H9 (cell line): ENCODE measurements around the gene FUT6. TPM values are rescaled to one million over a fixed set of nuclear protein-coding genes. Genes with fewer than 3 reads are reported as not detected.

Source experiments
- DNase-seq: peaks from one replicate; pipeline ENCODE4 v3.0.0-alpha.2; 2017
- H2AFZ ChIP-seq: one replicate; pipeline ENCODE4 v1.6.1; 2013; ENCODE audit warnings: mild to moderate bottlenecking, low read length, control low read depth, moderate library complexity
- H2AK5ac ChIP-seq: 2 replicates; pipeline ENCODE4 v1.6.1; 2013; ENCODE audit warnings: low read length, control low read depth, mixed read lengths; ENCODE audit not compliant: insufficient read length
- H2BK120ac ChIP-seq: one replicate; pipeline ENCODE4 v1.6.1; 2013; ENCODE audit warnings: low read depth, mild to moderate bottlenecking, low read length, control low read depth, inconsistent platforms; ENCODE audit not compliant: poor library complexity, severe bottlenecking
- H2BK12ac ChIP-seq: 2 replicates; pipeline ENCODE4 v1.6.1; 2013; ENCODE audit warnings: low read length, control low read depth, mixed read lengths, low read depth; ENCODE audit not compliant: insufficient read length
- H2BK15ac ChIP-seq: 2 replicates; pipeline ENCODE4 v1.6.1; 2013; ENCODE audit warnings: low read depth, low read length, control low read depth
- H2BK20ac ChIP-seq: one replicate; pipeline ENCODE4 v1.6.1; 2013; ENCODE audit warnings: low read depth, mild to moderate bottlenecking, low read length, control low read depth, inconsistent platforms; ENCODE audit not compliant: poor library complexity, severe bottlenecking
- H2BK5ac ChIP-seq: 2 replicates; pipeline ENCODE4 v1.6.1; 2013; ENCODE audit warnings: low read length, control low read depth, mixed read lengths; ENCODE audit not compliant: insufficient read length
- H3K14ac ChIP-seq: 2 replicates; pipeline ENCODE4 v1.6.1; 2013; ENCODE audit warnings: low read length, control low read depth; ENCODE audit not compliant: insufficient read depth
- H3K18ac ChIP-seq: 2 replicates; pipeline ENCODE4 v1.6.1; 2013; ENCODE audit warnings: low read depth, mild to moderate bottlenecking, mixed read lengths, low read length, control low read depth; ENCODE audit not compliant: insufficient read length
- H3K23ac ChIP-seq: 2 replicates; pipeline ENCODE4 v1.6.1; 2013; ENCODE audit warnings: low read length, control low read depth, mixed read lengths, low read depth; ENCODE audit not compliant: insufficient read length
- H3K23me2 ChIP-seq: 2 replicates; pipeline ENCODE4 v1.6.1; 2013; ENCODE audit warnings: low read depth, mild to moderate bottlenecking, mixed read lengths, low read length, control low read depth; ENCODE audit not compliant: insufficient read length, poor library complexity, severe bottlenecking
- H3K27ac ChIP-seq: 2 replicates; pipeline ENCODE4 v1.5.1; 2013; ENCODE audit warnings: low read length, control low read depth, mixed read lengths, low read depth; ENCODE audit not compliant: insufficient read length
- H3K27me3 ChIP-seq: 2 replicates; pipeline ENCODE4 v1.6.1; 2013; ENCODE audit warnings: low read length, control low read depth, inconsistent platforms; ENCODE audit not compliant: insufficient read depth
- H3K4ac ChIP-seq: 2 replicates; pipeline ENCODE4 v1.6.1; 2013; ENCODE audit warnings: low read depth, mild to moderate bottlenecking, control low read depth, inconsistent platforms, low read length, moderate library complexity
- H3K4me1 ChIP-seq: 2 replicates; pipeline ENCODE4 v1.6.1; 2013; ENCODE audit warnings: low read length, control low read depth, inconsistent platforms; ENCODE audit not compliant: insufficient read depth
- H3K4me2 ChIP-seq: 2 replicates; pipeline ENCODE4 v1.6.1; 2013; ENCODE audit warnings: low read length, control low read depth, mixed read lengths; ENCODE audit not compliant: insufficient read length, insufficient read depth
- H3K56ac ChIP-seq: 2 replicates; pipeline ENCODE4 v1.6.1; 2013; ENCODE audit warnings: low read depth, mild to moderate bottlenecking, mixed read lengths, low read length, control low read depth; ENCODE audit not compliant: insufficient read length
- H3K79me1 ChIP-seq: 2 replicates; pipeline ENCODE4 v1.6.1; 2013; ENCODE audit warnings: low read depth, mild to moderate bottlenecking, moderate library complexity, low read length, control low read depth, inconsistent platforms; ENCODE audit not compliant: insufficient read depth, poor library complexity, severe bottlenecking
- H3K79me2 ChIP-seq: 2 replicates; pipeline ENCODE4 v1.6.1; 2013; ENCODE audit warnings: low read length, control low read depth, inconsistent platforms; ENCODE audit not compliant: insufficient read depth
- H3K9ac ChIP-seq: 2 replicates; pipeline ENCODE4 v1.6.1; 2013; ENCODE audit warnings: low read length, control low read depth, mixed read lengths; ENCODE audit not compliant: insufficient read length; ENCODE audit errors: extremely low read depth
- H3K9me3 ChIP-seq: one replicate; pipeline ENCODE4 v1.6.1; 2013; ENCODE audit warnings: low read depth, low read length, inconsistent platforms; ENCODE audit not compliant: control insufficient read depth
- H3T11ph ChIP-seq: one replicate; pipeline ENCODE4 v1.6.1; 2013; ENCODE audit warnings: mild to moderate bottlenecking, low read length, control low read depth, inconsistent platforms
- H4K20me1 ChIP-seq: one replicate; pipeline ENCODE4 v1.6.1; 2013; ENCODE audit not compliant: control insufficient read depth, insufficient read length, insufficient read depth
- H4K5ac ChIP-seq: 2 replicates; pipeline ENCODE4 v1.6.1; 2013; ENCODE audit warnings: low read depth, mild to moderate bottlenecking, mixed read lengths, low read length, control low read depth; ENCODE audit not compliant: insufficient read length
- H4K8ac ChIP-seq: replicated peaks from 2 replicates; pipeline ENCODE4 v1.6.1; 2013; ENCODE audit warnings: low read length, control low read depth, mixed read lengths, low read depth; ENCODE audit not compliant: insufficient read length
- H4K91ac ChIP-seq: 2 replicates; pipeline ENCODE4 v1.6.1; 2013; ENCODE audit warnings: low read depth, mild to moderate bottlenecking, moderate library complexity, mixed read lengths, low read length, control low read depth; ENCODE audit not compliant: insufficient read length
- H3K27ac Mint-ChIP-seq, 3 experiments: 2 replicates in 2 of 3; 3 replicates in 1 of 3; pipeline ENCODE4 v1.8.0; 2020 to 2021; ENCODE audit warnings: mixed read lengths in 3 of 3, mild to moderate bottlenecking in 1 of 3, moderate library complexity in 1 of 3
- H3K27me3 Mint-ChIP-seq: 2 replicates; pipeline ENCODE4 v1.8.0; 2021; ENCODE audit warnings: low read depth, mild to moderate bottlenecking, moderate library complexity, mixed read lengths
- H3K36me3 Mint-ChIP-seq, 3 experiments: 2 replicates in 2 of 3; 3 replicates in 1 of 3; pipeline ENCODE4 v1.8.0; 2020 to 2021; ENCODE audit warnings: low read depth in 3 of 3, mixed read lengths in 3 of 3; ENCODE audit not compliant: insufficient read depth in 1 of 3
- H3K4me1 Mint-ChIP-seq, 2 experiments: 2 replicates each; pipeline ENCODE4 v1.8.0; 2020; ENCODE audit warnings: mixed read lengths in 2 of 2
- H3K4me3 Mint-ChIP-seq, 2 experiments: 2 replicates in 1 of 2; 3 replicates in 1 of 2; pipeline ENCODE4 v1.8.0; 2020 to 2021; ENCODE audit warnings: mild to moderate bottlenecking in 2 of 2, mixed read lengths in 2 of 2, moderate library complexity in 1 of 2
- H3K9me3 Mint-ChIP-seq, 2 experiments: 2 replicates in 1 of 2; 3 replicates in 1 of 2; pipeline ENCODE4 v1.8.0; 2020; ENCODE audit warnings: mild to moderate bottlenecking in 2 of 2, mixed read lengths in 2 of 2, moderate library complexity in 1 of 2
- WGBS: extraction: QIAGEN DNeasy Blood & Tissue Kit; methylation state at CpG from one replicate; pipeline ENCODE4 v1.1.7; 2013; ENCODE audit warnings: missing lambda C conversion rate, low lambda C conversion rate, mixed read lengths; ENCODE audit not compliant: insufficient read length; ENCODE audit errors: extremely low coverage; 5-methylcytosine and 5-hydroxymethylcytosine counted together
- total RNA-seq: library from RNA; stranded (reverse); gene quantifications from 2 replicates; pipeline ENCODE4 v1.2.1, GENCODE V29; 2021
- TF ChIP-seq, protein P1 (sequence below): fragments of 200-600 bp; sonication (generic); conservative IDR thresholded peaks from 3 replicates; pipeline ENCODE4 v1.8.0; 2021; ENCODE audit warnings: antibody characterized with exemption, mild to moderate bottlenecking

FUT6 gene
- total RNA-seq, 1 experiment from 2014 or later, result 0.13 TPM

DNA sequence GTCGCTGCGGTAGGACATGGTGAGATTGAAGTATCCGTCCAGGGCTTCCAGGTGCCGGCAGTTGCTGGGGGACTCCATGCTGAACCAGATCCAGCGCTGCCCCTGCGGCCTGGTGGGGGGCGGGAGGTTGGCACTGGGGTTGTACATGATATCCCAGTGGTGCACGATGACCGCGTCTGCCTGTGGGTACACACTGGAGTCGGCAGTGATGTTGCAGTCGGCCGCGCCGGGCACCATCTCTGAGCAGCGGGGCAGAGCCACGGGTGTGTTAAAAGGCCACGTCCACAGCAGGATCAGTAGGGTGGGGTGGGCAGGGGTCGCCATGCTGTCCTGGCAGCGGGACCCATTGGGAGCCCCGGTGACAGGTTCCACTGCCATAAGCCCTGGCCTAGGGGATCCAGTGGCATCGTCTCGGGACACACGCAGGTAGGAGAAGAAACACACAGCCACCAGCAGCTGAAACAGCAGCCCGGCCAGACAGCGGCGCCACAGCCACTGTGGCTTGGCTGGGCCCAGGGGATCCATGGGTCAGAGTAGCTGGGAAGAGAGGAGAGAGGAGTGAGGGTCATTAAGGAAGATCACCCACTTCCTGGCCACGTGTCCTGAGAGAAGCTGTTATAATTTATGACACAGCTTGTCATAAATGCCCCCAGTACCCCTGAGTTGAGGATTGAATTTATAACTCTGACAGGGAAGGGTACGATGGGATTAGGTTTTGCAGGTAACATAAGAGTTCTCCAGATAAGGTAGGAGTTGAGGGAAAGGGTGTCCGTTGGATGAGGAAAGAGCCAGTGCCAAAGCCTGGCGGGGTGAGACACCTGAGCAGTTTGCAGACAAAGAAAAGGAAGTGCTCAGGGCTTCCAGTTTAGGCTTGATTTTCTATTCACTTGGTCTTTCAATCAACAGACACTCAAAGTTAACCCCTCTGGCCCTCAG is 28.0 kb upstream of the FUT6 start:
- Histone ChIP-seq H3K23ac (no peak overlapping the region), H2AFZ (no peak overlapping the region), H4K5ac (no peak overlapping the region), H3K79me1 (no peaks in the 10 kb centered on the region), H2BK12ac (no peak overlapping the region), H3K27ac (no peak overlapping the region), H4K8ac (no peak overlapping the region), H3T11ph (no peak overlapping the region), H2BK120ac (no peak overlapping the region), H3K9me3 (no peaks in the 10 kb centered on the region), H3K14ac (no peak overlapping the region; the same call in 1 of the 2 replicates), H3K9ac (no peak overlapping the region), H4K20me1 (no peaks in the 10 kb centered on the region), H3K56ac (no peak overlapping the region), H4K91ac (no peak overlapping the region), H3K79me2 (no peaks in the 10 kb centered on the region), H3K4ac (no peak overlapping the region), H2BK5ac (no peak overlapping the region), H3K27me3 (no peaks in the 10 kb centered on the region), H3K23me2 (no peaks in the 10 kb centered on the region), H3K4me1 (no peaks in the 10 kb centered on the region), H3K4me2 (no peak overlapping the region), H2BK20ac (no peak overlapping the region), H3K18ac (no peak overlapping the region), H2BK15ac (no peak overlapping the region), H2AK5ac (no peak overlapping the region)
- H3K27me3 Mint-ChIP-seq, result peaks cover 23% of the 10 kb centered on the region
- H3K36me3 Mint-ChIP-seq, result no peaks in the 10 kb centered on the region
- no peaks in the 10 kb centered on the region; a peak in 1 of 4 replicates for H3K4me1 Mint-ChIP-seq
- no CpG with 5 or more reads among the region's 31 CpGs for WGBS
- H3K27ac Mint-ChIP-seq, result no peak overlapping the region
- TF ChIP-seq, protein P1, sequence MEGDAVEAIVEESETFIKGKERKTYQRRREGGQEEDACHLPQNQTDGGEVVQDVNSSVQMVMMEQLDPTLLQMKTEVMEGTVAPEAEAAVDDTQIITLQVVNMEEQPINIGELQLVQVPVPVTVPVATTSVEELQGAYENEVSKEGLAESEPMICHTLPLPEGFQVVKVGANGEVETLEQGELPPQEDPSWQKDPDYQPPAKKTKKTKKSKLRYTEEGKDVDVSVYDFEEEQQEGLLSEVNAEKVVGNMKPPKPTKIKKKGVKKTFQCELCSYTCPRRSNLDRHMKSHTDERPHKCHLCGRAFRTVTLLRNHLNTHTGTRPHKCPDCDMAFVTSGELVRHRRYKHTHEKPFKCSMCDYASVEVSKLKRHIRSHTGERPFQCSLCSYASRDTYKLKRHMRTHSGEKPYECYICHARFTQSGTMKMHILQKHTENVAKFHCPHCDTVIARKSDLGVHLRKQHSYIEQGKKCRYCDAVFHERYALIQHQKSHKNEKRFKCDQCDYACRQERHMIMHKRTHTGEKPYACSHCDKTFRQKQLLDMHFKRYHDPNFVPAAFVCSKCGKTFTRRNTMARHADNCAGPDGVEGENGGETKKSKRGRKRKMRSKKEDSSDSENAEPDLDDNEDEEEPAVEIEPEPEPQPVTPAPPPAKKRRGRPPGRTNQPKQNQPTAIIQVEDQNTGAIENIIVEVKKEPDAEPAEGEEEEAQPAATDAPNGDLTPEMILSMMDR, result no peak
- peak overlapping the region in 1 of 2 experiments; percentile 58; a peak in 1 of 5 replicates for H3K4me3 Mint-ChIP-seq
- DNase-seq, result no peak
- H3K9me3 Mint-ChIP-seq, result no peaks in the 10 kb centered on the region
